ENCODE results near the gene ASTN2.

GRCh38 chr9:116899337-116900006 lies 515.4 kb downstream of the ASTN2 start:
- TF ChIP-seq CTCF (IDR thresholded peaks at IDR 0.05; ENCODE audit: low read length) = no peak
- no peak for TF ChIP-seq EZH2 (optimal IDR thresholded peaks at IDR 0.05; ENCODE audit: low read depth, low read length)

Data from MM.1S (cell line).